ENCODE measurements around the gene ESF1. TPM values are rescaled to one million over a fixed set of nuclear protein-coding genes. Genes with fewer than 3 reads are reported as not detected.
A peak's percentile ranks its signal among the peaks of the same experiment; 100 is the strongest.

The ESF1 gene
- total and polyA plus RNA-seq, 9 donors = 9.3 to 17.5 (median 14.4) TPM

DNA sequence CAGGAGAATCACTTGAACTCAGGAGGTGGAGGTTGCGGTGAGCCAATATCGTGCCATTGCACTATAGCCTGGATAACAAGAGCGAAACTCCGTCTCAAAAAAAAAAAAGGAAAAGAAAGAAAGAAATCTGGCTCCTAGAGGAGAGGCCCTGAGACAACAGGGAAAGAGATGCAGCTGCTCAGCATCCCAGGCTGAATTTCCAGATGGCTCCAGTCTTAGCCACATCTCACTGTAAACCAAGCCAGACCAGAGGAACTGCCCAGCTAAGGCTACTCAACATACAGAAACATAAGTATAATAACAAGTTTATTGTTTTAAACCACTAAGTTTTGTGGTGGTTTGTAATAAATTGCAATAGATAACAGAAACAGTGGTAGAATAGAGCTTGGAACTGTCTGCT, 107.5 kb downstream of the ESF1 start:
- Histone ChIP-seq H3K4me1 (ENCODE audit: insufficient read depth) (no peaks in the 10 kb centered on the region), H3K9me3 (no peaks in the 10 kb centered on the region), H3K27me3 (no peaks in the 10 kb centered on the region), H3K36me3 (no peaks in the 10 kb centered on the region), H3K27ac (no peak overlapping the region), H3K4me3 (no peak overlapping the region)
- WGBS, 3 donors = 38 to 41% (median 40%) methylated on average over 4 of the region's 4 CpGs
- DNase-seq = no peak
- TF ChIP-seq POLR2A (IDR thresholded peaks at IDR 0.05) = no peak
- TF ChIP-seq, protein P1, sequence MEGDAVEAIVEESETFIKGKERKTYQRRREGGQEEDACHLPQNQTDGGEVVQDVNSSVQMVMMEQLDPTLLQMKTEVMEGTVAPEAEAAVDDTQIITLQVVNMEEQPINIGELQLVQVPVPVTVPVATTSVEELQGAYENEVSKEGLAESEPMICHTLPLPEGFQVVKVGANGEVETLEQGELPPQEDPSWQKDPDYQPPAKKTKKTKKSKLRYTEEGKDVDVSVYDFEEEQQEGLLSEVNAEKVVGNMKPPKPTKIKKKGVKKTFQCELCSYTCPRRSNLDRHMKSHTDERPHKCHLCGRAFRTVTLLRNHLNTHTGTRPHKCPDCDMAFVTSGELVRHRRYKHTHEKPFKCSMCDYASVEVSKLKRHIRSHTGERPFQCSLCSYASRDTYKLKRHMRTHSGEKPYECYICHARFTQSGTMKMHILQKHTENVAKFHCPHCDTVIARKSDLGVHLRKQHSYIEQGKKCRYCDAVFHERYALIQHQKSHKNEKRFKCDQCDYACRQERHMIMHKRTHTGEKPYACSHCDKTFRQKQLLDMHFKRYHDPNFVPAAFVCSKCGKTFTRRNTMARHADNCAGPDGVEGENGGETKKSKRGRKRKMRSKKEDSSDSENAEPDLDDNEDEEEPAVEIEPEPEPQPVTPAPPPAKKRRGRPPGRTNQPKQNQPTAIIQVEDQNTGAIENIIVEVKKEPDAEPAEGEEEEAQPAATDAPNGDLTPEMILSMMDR (IDR thresholded peaks at IDR 0.05) = no peak
- no peak for TF ChIP-seq EP300 (IDR thresholded peaks at IDR 0.05)
- intact Hi-C loops (cut with DNase I) = no loop called here

DNA sequence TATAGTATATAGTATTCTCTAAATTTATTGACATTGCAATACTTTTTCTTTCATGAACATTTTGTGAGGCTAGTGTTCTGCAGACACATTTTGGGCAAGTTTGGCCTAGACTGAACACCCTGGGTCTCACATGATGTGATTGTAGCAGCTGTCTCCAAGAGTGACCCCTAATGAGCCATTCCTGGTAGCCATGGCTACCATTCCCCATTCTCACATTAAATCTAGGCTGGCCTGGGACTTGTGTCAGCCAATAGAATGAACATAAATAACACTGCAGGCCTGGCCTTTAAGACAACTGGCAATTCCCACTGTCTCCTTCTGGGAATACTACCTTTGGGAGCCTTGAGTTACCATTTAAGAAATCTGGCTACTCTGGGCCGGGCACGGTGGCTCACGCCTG, 108.0 kb downstream of the ESF1 start:
- no peak for TF ChIP-seq POLR2A (IDR thresholded peaks at IDR 0.05)
- TF ChIP-seq, protein P1 (IDR thresholded peaks at IDR 0.05) = no peak
- no peak for TF ChIP-seq EP300 (IDR thresholded peaks at IDR 0.05)
- 86 to 97% (median 94%) methylated on average over 3 of the region's 3 CpGs for WGBS, 3 donors

DNA sequence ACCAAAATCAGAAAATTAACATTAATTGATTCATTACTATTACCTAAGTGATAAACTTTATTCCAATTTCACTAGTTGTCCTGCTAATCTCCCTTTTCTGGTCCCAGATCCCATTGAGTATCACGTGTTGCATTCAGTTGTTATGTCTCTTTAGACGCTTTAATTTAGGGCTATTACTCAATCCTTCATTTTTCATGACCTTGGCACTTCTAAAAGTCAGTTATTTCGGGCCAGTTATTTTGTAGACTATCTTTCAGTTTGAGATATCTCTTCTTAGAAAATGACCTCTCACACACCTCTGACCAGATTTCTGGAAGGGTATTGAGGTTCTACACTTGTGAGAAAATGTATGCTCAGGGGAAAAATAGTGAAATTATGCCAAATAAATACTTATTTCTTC, 112.0 kb downstream of the ESF1 start:
- Histone ChIP-seq H3K9me3 (no peaks in the 10 kb centered on the region), H3K36me3 (no peaks in the 10 kb centered on the region), H3K27me3 (no peaks in the 10 kb centered on the region), H3K27ac (no peak overlapping the region), H3K4me3 (no peak overlapping the region), H3K4me1 (ENCODE audit: insufficient read depth) (no peaks in the 10 kb centered on the region)
- WGBS, 3 donors = 21 to 52% (median 39%) methylated on average over 3 of the region's 3 CpGs
- TF ChIP-seq POLR2A (IDR thresholded peaks at IDR 0.05) = no peak
- no peak for TF ChIP-seq EP300 (IDR thresholded peaks at IDR 0.05)
- TF ChIP-seq, protein P1 (IDR thresholded peaks at IDR 0.05) = no peak
- intact Hi-C loops (cut with DNase I) = no loop called here
- DNase-seq = no peak

More for the DNA sequence above, 108.0 kb downstream of the ESF1 start:
- Histone ChIP-seq H3K36me3 (no peaks in the 10 kb centered on the region), H3K27ac (no peak overlapping the region), H3K9me3 (no peaks in the 10 kb centered on the region), H3K4me1 (ENCODE audit: insufficient read depth) (no peaks in the 10 kb centered on the region), H3K4me3 (no peak overlapping the region), H3K27me3 (no peaks in the 10 kb centered on the region)
- no peak for DNase-seq
- intact Hi-C loops (cut with DNase I) = no loop called here

DNA sequence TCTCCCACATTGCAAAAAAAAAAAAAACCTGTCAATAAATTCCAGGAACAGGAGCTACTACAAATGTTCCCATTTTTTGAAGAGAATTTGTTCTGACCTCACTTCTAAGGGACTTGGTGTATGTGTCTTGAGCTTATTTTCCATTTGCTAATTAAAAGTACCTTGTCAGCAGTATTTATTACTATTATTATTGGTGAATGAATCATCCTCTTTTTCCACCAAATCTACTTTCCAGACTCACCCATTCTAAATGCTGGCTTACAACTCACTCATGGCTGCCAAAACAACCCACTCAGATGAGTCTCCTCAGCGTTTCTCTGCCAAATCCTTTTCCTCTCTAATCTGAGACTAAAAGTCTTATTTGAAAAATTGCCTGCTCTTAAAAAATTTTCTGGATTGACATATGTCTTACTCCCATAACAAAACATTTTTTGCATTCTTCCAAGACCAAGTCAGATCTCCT, 112.8 kb downstream of the ESF1 start:
- no peaks in the 10 kb centered on the region for H3K36me3 ChIP-seq
- H3K4me3 ChIP-seq = no peak overlapping the region
- no peaks in the 10 kb centered on the region for H3K9me3 ChIP-seq
- intact Hi-C loops (cut with DNase I) = no loop called here
- DNase-seq = peak in 2 of 5 donors; percentile 27 to 53
- no peaks in the 10 kb centered on the region for H3K4me1 ChIP-seq (ENCODE audit: insufficient read depth)
- no peaks in the 10 kb centered on the region for H3K27me3 ChIP-seq
- 3 to 5% (median 5%) methylated on average over 1 of the region's 1 CpG for WGBS, 3 donors
- no peak overlapping the region for H3K27ac ChIP-seq
- TF ChIP-seq, protein P1 (IDR thresholded peaks at IDR 0.05) = no peak
- no peak for TF ChIP-seq POLR2A (IDR thresholded peaks at IDR 0.05)
- no peak for TF ChIP-seq EP300 (IDR thresholded peaks at IDR 0.05)
